Glomerular endothelial cell (primary cell): ENCODE measurements around the gene IGLON5. TPM values are rescaled to one million over a fixed set of nuclear protein-coding genes. Genes with fewer than 3 reads are reported as not detected.

ENCODE experiments used
- total RNA-seq: library from RNA; depleted of rRNA; stranded (reverse); fragments of >200 nt; gene quantifications from 2 replicates; pipeline ENCODE4 v1.2.3, GENCODE V29; 2015

IGLON5 gene
- total RNA-seq, 1 donor from 2014 or later = not detected

Other genes with a start within 250 kb of the IGLON5 start
- gene KLK13, start 246.6 kb upstream of the IGLON5 start, total RNA-seq = not detected in 2 replicates
- not detected in 2 replicates for gene KLK14, start 228.8 kb upstream of the IGLON5 start, total RNA-seq
- gene CTU1, start 203.2 kb upstream of the IGLON5 start, total RNA-seq = 17.1 and 19.3 TPM in 2 replicates
- not detected in 2 replicates for gene SIGLEC9, start 186.7 kb upstream of the IGLON5 start, total RNA-seq
- not detected in 2 replicates for gene SIGLEC7, start 169.3 kb upstream of the IGLON5 start, total RNA-seq
- not detected in 2 replicates for gene CD33, start 86.6 kb upstream of the IGLON5 start, total RNA-seq
- not detected in 2 replicates for gene SIGLECL1, start 60.6 kb upstream of the IGLON5 start, total RNA-seq
- gene VSIG10L, start 30.5 kb downstream of the IGLON5 start, total RNA-seq = 0.82 and 0.88 TPM in 2 replicates
- gene ETFB, start 54.7 kb downstream of the IGLON5 start, total RNA-seq = 64.5 and 70.8 TPM in 2 replicates
- gene CLDND2, start 57.4 kb downstream of the IGLON5 start, total RNA-seq = not detected in 2 replicates
- gene NKG7, start 61.0 kb downstream of the IGLON5 start, total RNA-seq = not detected in 2 replicates
- gene LIM2, start 76.3 kb downstream of the IGLON5 start, total RNA-seq = not detected in 2 replicates
- gene C19orf84, start 78.9 kb downstream of the IGLON5 start, total RNA-seq = not detected in 2 replicates
- gene SIGLEC10, start 106.0 kb downstream of the IGLON5 start, total RNA-seq = not detected in 2 replicates
- not detected in 2 replicates for gene SIGLEC8, start 146.8 kb downstream of the IGLON5 start, total RNA-seq
- gene CEACAM18, start 166.9 kb downstream of the IGLON5 start, total RNA-seq = not detected in 2 replicates
- not detected in 2 replicates for gene SIGLEC12, start 190.2 kb downstream of the IGLON5 start, total RNA-seq
- gene SIGLEC6, start 220.0 kb downstream of the IGLON5 start, total RNA-seq = not detected in 2 replicates